Measurements from ENCODE around the gene HSPA12A.

DNA sequence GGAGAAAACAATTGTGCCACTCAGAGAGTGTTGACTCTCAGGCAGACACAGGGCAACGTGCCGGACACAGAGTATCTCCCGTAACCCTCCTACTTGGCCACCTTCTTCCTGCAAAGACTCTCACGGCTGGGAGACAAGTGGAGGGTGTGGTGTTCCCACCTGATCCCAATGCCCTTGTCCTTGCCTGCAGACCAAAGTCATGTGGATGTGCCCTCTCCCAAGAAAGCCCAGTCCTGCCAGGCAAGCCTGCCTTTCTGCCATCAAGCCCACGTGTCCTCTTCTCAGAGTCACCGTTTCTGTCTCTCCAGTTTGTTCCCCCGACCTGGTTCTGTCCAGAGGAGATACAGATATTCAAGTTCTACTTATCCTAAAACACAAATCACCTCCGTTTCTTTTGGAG is 120.9 kb downstream of the HSPA12A start:
- TF ChIP-seq YY1 (tag by site-specific recombination; IDR thresholded peaks at IDR 0.05) (no peak), ZNF140 (tag by site-specific recombination; IDR thresholded peaks at IDR 0.05) (no peak), ZNF658 (tag by site-specific recombination; IDR thresholded peaks at IDR 0.05) (no peak), KLF16 (tag by site-specific recombination; IDR thresholded peaks at IDR 0.05) (no peak), PRDM1 (tag by site-specific recombination; IDR thresholded peaks at IDR 0.05) (no peak)
- TF ChIP-seq, protein P1, sequence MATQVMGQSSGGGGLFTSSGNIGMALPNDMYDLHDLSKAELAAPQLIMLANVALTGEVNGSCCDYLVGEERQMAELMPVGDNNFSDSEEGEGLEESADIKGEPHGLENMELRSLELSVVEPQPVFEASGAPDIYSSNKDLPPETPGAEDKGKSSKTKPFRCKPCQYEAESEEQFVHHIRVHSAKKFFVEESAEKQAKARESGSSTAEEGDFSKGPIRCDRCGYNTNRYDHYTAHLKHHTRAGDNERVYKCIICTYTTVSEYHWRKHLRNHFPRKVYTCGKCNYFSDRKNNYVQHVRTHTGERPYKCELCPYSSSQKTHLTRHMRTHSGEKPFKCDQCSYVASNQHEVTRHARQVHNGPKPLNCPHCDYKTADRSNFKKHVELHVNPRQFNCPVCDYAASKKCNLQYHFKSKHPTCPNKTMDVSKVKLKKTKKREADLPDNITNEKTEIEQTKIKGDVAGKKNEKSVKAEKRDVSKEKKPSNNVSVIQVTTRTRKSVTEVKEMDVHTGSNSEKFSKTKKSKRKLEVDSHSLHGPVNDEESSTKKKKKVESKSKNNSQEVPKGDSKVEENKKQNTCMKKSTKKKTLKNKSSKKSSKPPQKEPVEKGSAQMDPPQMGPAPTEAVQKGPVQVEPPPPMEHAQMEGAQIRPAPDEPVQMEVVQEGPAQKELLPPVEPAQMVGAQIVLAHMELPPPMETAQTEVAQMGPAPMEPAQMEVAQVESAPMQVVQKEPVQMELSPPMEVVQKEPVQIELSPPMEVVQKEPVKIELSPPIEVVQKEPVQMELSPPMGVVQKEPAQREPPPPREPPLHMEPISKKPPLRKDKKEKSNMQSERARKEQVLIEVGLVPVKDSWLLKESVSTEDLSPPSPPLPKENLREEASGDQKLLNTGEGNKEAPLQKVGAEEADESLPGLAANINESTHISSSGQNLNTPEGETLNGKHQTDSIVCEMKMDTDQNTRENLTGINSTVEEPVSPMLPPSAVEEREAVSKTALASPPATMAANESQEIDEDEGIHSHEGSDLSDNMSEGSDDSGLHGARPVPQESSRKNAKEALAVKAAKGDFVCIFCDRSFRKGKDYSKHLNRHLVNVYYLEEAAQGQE (tag by site-specific recombination; IDR thresholded peaks at IDR 0.05), result no peak
- TF ChIP-seq, protein P2, sequence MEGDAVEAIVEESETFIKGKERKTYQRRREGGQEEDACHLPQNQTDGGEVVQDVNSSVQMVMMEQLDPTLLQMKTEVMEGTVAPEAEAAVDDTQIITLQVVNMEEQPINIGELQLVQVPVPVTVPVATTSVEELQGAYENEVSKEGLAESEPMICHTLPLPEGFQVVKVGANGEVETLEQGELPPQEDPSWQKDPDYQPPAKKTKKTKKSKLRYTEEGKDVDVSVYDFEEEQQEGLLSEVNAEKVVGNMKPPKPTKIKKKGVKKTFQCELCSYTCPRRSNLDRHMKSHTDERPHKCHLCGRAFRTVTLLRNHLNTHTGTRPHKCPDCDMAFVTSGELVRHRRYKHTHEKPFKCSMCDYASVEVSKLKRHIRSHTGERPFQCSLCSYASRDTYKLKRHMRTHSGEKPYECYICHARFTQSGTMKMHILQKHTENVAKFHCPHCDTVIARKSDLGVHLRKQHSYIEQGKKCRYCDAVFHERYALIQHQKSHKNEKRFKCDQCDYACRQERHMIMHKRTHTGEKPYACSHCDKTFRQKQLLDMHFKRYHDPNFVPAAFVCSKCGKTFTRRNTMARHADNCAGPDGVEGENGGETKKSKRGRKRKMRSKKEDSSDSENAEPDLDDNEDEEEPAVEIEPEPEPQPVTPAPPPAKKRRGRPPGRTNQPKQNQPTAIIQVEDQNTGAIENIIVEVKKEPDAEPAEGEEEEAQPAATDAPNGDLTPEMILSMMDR (tag by site-specific recombination; IDR thresholded peaks at IDR 0.05), result no peak
- TF ChIP-seq, protein P3, sequence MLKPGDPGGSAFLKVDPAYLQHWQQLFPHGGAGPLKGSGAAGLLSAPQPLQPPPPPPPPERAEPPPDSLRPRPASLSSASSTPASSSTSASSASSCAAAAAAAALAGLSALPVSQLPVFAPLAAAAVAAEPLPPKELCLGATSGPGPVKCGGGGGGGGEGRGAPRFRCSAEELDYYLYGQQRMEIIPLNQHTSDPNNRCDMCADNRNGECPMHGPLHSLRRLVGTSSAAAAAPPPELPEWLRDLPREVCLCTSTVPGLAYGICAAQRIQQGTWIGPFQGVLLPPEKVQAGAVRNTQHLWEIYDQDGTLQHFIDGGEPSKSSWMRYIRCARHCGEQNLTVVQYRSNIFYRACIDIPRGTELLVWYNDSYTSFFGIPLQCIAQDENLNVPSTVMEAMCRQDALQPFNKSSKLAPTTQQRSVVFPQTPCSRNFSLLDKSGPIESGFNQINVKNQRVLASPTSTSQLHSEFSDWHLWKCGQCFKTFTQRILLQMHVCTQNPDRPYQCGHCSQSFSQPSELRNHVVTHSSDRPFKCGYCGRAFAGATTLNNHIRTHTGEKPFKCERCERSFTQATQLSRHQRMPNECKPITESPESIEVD (tag by site-specific recombination; IDR thresholded peaks at IDR 0.05), result no peak

All from HEK293 (cell line).